Ramos (cell line): Measurements from ENCODE around the gene PRND.

Experiments
- in situ Hi-C: fragments of 300-500 bp; cut with MboI; formaldehyde crosslinking; loops from one replicate; pipeline ENCODE4 v1.14.3; 2022; ENCODE audit warnings: low sequenced_read_pairs; ENCODE audit not compliant: unreplicated experiment

Gene PRND, protein sequence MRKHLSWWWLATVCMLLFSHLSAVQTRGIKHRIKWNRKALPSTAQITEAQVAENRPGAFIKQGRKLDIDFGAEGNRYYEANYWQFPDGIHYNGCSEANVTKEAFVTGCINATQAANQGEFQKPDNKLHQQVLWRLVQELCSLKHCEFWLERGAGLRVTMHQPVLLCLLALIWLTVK

DNA sequence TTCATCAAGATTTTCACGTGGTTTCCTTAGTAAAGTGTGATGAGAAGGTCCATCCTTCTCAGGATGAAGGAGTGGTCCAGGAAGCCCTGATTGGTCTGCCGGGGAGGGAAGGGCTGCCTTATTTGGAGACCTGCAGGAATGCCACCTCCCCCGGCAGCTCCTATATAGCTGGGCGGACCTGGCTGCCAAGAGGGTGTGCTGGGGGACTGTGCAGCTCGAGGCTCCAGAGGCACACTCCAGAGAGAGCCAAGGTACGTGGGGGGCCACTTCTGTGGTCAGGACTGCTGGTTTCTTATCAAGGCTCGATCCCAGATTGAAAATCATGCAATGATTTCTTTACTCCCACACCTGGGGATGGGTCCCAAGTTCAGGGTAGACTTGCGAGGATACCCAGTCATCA is at the start of gene PRND:
Gene PRND, plus strand, starts transcription at position 191 of the 400 bp plus-strand sequence. CDS start 2,643 bp downstream, outside the sequence.
- in situ Hi-C loops = no loop called here

- in situ Hi-C loops = no loop called here
Measured at GRCh38 chr20:4672948-4673347, 48.8 kb upstream of the PRND start.

DNA sequence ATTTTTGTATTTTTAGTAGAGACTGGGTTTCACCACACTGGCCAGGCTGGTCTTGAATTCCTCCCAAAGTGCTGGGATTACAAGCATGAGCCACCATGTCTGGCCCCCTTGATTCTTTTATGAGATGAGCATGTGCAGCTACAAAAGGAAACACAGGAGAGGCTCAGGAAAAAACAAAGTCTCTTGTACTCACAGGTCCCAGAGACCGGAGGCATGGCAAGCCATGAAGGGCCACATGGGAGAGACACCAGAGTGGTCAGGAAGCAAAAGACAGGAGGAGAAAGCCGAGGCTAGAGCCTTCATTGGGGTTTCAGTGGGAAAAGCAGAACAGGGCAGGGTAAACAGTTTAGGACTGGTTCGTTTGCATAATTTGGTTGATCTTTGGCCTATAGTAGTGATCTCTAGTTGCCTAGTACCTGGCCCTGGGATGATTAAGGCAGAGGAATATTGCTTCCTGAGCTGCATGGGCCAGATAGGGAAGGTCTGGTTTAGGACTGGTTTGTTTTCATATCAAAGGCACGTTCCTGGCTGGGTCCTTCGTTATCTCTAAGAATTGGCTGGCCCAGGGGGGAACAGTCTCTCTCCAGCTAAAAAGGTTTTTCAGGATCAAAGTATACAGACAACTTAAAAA is 48.2 kb upstream of the PRND start:
- in situ Hi-C loops = no loop called here

GRCh38 chr20:4674672-4675071 is 47.0 kb upstream of the PRND start:
- in situ Hi-C loops = no loop called here

DNA sequence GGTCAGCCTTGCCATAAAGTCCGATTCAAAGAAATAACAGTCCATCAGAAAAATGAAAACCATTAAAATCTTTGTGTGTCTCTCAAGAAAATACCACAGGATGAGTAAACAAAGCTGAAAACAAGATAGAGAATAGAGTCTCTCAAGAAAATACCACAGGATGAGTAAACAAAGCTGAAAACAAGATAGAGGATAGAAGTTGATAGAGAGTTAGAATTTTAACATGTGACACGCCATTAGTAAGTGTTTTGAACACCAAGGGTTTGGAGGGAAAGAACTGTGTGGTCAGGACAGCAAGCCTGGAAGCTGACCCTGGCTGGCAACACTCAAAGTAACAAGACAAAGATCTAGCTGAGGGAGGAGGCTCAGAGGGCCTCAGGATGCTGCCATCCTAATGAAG is 43.9 kb upstream of the PRND start:
- in situ Hi-C loops = no loop called here

DNA sequence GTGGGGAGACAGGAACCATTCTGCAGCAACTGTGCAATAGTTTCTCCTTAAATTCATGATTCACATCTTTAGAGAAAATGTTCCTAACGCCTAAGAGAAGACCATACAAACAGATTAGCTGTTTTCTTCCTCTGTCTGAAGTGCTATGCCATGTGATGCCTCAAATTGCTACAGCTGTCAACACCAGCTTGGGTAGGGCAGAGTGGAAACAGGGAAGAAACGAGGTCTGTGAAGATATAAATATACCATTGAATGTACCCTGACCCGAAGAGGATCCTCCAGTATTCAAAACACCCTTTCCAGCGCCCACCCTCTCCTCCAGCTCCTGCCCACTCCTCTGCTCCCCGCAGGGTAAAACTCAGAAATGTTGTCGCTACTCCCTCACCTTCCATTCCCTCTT is 40.3 kb upstream of the PRND start:
- in situ Hi-C loops = no loop called here

DNA sequence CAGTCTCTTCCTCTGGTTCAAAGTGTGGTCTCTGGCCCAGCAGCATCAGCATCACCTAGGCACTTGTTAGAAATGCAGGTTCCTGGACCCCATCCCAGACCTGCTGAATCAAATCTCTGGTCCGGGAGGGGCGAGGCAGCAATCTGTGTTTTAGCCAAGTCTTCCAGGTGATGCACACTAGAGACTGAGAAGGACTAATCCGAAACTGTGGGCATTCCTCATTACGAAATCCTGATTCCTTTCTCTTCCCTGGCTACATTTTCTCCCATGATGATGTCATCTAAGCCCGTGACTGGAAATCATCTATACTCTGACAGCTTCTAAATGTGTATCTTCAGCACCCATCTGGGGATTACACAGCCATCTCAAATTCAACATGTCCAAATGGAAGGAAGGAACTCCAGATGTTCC is 39.7 kb upstream of the PRND start:
- in situ Hi-C loops = no loop called here

DNA sequence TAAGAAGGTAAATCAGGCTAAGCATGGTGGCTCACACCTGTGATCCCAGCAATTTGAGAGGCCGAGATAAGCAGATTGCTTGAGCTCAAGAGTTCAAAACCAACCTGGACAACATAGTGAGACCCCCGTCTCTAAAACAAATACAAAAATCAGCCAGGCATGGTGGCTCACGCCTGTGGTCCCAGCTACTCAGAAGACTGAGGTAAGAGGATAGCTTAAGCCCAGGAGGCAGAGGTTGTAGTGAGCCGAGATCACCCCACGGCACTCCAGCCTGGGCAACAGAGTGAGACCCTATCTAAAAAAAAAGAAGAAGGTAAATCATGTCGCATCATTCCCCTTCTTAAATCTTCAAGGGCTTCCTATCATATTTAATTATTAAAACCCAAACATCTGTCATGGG is 39.0 kb upstream of the PRND start:
- in situ Hi-C loops = no loop called here

DNA sequence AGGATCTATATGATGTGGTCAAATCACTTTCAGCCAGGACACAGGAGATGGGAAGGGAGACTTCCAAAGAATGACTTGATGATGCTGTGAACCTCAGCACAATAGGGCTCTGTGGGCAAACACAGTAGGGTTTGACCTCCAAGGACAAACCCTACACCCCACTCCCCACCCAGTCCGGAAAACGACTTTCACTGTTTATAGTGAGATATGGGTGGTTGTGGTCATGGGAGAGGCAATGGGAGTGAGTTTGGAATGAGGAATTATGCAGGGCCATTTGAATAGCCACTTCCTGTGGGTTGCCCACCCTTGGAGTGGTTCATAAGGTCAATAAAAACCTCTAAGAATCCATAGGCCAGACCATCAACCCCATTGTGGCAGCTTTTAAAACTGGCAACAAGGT is 38.4 kb upstream of the PRND start:
- in situ Hi-C loops = no loop called here

DNA sequence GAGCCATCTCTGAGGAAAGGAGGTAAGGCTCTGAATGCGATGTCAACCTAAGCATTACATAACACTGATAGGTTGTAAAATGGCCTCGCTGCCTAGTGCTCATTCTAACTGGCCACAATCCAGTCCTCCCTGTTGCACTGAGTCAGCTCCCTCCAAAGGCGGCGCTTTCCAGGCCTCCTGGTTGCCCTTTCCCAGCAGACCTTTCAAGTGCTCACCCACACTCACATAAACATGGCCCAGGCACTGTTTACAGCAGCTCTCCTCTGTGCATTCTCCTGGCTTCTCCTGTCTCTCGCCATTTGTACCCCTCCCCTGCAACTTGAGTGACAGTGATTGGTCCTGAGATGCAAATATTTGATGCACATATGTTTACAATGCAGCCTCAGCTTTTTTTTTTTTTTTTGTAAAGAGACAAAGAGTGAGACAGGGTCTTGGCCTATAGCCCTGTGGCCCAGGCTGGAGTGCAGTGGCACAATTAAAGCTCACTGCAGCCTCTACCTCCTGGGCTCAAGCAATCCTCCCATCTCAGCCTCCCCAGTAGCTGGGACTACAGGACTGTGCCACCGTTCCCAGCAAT is 36.8 kb upstream of the PRND start:
- in situ Hi-C loops = no loop called here

GRCh38 chr20:4685923-4686221 is 35.8 kb upstream of the PRND start:
- in situ Hi-C loops = no loop called here

DNA sequence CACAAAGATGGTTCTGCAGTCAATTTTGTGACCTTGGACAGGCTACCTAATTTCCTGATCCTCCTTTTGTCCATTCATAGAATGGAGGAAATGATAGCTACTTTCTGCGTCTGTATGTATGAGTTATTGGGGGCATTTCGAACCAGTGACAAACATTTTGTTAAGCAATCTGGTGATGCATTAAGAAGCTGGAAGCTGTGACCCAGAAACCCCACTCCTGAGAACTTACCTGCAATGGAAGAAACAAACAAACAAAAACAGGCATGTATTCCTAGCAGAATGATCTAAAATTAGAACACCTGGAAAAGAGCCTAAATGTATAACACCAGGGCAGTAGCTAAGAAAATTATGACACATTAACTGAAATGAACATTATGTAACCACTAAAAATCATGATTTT is 33.4 kb upstream of the PRND start:
- in situ Hi-C loops = no loop called here

DNA sequence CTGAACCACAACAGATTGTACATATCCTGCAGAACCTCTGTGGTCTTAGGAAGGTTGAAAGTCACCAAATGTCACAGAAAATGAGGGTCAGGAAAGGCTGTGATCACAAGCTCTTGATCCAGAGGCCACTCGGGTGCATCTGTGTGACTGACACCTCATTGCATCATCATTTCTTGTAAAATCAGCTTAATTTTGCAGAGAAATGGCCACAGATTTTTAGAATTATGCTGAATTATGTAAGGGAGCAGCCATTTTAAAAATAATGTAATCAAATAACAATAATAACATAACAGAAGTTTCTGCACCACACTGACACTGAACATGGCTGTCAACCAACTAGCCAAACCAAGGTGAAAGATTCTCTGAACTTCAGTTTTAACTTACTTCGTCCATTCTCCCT is 32.5 kb upstream of the PRND start:
- in situ Hi-C loops = no loop called here

DNA sequence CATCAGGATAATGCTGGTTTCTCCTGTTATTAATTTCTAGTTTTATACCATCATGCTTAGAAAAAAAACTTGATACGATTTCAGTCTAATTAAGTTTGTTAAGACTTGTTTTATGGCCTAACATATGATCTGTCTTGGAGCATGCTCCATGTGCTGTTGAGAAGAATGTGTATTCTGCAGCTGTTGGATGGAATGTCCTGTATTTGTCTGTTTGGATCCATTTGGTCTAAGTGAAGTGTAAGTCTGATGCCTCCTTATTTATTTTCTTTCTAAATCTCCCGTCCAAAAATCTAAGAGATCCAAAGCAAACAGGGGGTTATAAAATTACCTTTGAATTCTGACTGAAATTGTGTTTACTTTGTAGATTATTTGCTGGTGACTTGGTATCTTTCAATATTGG is 30.0 kb upstream of the PRND start:
- in situ Hi-C loops = no loop called here

DNA sequence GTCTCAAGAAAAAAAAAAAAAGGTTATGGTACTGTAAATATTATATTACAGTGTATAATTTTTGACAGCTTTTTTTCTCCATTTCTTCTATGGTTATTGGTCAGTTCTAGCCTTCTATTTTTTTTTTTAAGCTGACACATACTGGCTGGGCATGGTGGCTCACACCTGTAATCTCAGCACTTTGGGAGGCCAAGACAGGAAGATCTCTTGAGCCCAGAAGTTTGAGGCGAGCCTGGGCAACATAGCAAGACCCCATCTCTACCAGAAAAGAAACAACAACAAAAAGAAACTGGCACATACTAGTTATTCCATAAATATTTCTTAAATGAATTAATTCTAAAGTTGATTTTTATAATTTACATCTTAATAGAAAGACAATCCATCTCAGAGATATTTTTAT is 27.6 kb upstream of the PRND start:
- in situ Hi-C loops = no loop called here

DNA sequence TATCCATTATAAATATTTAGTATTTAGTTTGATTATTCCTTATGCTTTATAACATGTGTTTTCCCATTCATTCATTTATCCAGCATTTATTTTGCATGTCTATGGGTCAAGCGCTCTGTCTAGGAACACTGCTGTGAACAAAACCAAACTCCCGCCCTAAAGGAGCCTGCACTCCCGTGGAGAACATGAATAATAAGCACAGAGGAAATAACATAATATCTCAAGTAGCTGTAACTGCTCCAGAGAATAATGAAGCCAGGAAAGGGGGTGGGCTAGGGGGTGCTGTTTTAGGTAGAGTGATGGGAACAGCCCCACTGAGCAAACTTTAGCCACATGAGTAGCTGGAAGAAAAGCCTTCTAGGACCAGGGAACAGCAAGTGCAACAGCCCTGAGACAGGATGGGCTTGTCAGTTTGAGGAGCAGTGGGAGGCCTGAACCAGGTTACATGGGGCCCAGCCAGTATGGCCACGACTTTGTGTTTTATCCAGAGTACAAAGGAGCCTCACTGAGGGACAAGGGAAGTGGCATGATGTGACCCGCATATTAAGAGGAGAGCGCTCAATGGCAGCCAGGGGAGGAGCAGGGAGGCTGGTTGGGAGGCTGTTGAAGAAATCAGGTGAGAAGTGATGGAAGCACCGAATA is 24.4 kb upstream of the PRND start:
- in situ Hi-C loops = no loop called here

DNA sequence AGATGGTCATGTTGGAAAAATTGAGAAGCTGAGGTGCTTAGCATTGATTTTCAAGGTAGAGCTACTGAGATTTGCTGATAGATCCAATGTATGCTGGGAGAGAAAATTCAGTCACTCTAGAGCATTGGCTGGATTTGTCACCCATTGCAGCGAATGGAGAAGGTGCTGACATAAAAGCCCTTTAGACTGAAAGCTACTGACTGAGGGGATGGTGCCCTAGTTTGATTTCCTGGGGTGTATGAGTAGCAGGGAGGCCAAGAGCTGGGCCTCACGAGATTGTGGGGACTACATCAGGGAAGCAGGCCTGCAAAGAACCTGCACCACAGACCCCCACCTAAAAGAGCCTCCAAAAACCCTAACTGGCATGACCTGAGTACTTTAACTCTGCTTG is 23.9 kb upstream of the PRND start:
- in situ Hi-C loops = no loop called here

DNA sequence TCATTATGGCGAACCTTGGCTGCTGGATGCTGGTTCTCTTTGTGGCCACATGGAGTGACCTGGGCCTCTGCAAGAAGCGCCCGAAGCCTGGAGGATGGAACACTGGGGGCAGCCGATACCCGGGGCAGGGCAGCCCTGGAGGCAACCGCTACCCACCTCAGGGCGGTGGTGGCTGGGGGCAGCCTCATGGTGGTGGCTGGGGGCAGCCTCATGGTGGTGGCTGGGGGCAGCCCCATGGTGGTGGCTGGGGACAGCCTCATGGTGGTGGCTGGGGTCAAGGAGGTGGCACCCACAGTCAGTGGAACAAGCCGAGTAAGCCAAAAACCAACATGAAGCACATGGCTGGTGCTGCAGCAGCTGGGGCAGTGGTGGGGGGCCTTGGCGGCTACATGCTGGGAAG is 22.5 kb upstream of the PRND start:
- in situ Hi-C loops = no loop called here

DNA sequence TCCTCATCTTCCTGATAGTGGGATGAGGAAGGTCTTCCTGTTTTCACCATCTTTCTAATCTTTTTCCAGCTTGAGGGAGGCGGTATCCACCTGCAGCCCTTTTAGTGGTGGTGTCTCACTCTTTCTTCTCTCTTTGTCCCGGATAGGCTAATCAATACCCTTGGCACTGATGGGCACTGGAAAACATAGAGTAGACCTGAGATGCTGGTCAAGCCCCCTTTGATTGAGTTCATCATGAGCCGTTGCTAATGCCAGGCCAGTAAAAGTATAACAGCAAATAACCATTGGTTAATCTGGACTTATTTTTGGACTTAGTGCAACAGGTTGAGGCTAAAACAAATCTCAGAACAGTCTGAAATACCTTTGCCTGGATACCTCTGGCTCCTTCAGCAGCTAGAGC is 21.8 kb upstream of the PRND start:
- in situ Hi-C loops = no loop called here

GRCh38 chr20:4702562-4703280 is 19.0 kb upstream of the PRND start:
- in situ Hi-C loops = no loop called here

DNA sequence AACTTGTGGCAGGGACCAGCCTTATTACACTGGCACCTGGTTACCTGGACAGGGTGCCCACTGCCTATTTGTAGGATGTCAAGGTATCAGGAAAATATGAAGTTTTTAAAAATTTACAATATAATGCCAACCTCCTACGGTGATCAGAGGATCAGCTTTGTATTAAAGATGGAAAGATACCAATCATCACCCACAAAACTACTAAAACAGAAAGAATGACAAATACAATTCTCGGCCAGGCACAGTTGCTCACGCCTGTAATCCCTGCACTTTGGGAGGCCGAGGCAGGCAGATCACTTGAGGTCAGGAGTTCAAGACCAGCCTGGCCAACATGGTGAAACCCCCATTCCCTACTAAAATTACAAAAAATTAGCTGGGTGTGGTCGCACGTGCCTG is 18.4 kb upstream of the PRND start:
- in situ Hi-C loops = no loop called here
